Astrocyte of the spinal cord (primary cell): Measurements from ENCODE around the gene ANKRD16.
"Not testable (repeated sequence)": the region's sequence is repeated elsewhere in the genome, so short reads cannot be mapped to it uniquely, and the experiment has no call there.

Source experiments
- DNase-seq: peaks from one replicate; pipeline ENCODE4 v3.0.0; 2011; ENCODE audit warnings: low read depth, low spot score
- H3K4me3 ChIP-seq: 2 replicates; pipeline ENCODE4 v1.5.1; 2011; ENCODE audit warnings: low read depth, mild to moderate bottlenecking, low read length, moderate library complexity
- in situ Hi-C: cut with HindIII; loops from 2 replicates; pipeline ENCODE4 v1.10.0; 2017; ENCODE audit warnings: low sequenced_read_pairs
- TF ChIP-seq, protein P1 (sequence below): IDR thresholded peaks from 2 replicates; pipeline ENCODE4 v1.5.1; 2012; ENCODE audit warnings: low read depth, mild to moderate bottlenecking, low read length, inconsistent platforms

The ANKRD16 gene

DNA sequence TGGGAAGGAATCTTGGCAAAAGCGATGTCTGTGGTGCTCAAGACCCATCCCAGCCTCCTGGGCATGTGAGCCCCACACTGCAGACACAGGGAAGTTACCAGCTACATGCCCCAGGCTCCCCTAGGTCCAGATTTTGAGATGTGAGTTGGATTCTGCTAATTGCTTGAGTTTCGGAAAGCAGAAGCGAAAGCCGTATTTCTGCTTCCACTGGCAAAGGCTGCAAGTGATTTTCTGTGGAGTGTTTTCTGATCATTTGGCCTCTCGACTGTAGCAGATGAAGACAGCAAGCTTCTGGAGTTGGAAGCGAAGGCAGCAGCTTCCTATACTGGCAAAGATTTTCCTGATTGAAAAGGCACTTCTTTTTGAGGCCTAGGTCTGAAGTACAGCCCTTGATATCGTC is 29.6 kb downstream of the ANKRD16 start:
- TF ChIP-seq, protein P1, sequence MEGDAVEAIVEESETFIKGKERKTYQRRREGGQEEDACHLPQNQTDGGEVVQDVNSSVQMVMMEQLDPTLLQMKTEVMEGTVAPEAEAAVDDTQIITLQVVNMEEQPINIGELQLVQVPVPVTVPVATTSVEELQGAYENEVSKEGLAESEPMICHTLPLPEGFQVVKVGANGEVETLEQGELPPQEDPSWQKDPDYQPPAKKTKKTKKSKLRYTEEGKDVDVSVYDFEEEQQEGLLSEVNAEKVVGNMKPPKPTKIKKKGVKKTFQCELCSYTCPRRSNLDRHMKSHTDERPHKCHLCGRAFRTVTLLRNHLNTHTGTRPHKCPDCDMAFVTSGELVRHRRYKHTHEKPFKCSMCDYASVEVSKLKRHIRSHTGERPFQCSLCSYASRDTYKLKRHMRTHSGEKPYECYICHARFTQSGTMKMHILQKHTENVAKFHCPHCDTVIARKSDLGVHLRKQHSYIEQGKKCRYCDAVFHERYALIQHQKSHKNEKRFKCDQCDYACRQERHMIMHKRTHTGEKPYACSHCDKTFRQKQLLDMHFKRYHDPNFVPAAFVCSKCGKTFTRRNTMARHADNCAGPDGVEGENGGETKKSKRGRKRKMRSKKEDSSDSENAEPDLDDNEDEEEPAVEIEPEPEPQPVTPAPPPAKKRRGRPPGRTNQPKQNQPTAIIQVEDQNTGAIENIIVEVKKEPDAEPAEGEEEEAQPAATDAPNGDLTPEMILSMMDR: no peak
- no peak for DNase-seq
- no peak overlapping the region for H3K4me3 ChIP-seq
- in situ Hi-C loops: no loop called here

DNA sequence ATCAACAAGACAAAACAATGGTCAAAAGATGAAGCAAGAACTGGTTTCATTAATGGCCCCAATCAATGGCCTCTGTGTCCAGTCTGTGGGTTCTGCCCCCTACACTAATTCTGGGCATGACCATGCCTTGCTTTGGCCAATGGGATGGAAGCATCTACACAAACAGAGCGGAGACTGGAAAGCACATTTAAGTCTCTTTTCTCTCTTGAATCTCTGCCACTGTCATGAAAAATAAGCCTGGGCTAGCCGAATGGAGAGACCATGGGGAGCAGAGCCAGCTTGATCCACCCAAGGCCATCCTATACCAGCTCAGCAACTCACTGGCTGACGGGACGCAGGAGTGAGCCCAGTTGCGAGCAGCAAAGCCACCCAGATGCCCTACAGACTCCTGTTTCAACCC is 30.9 kb downstream of the ANKRD16 start:
- in situ Hi-C loops: no loop called here
- no peak for DNase-seq
- TF ChIP-seq, protein P1: no peak
- no peak overlapping the region for H3K4me3 ChIP-seq

DNA sequence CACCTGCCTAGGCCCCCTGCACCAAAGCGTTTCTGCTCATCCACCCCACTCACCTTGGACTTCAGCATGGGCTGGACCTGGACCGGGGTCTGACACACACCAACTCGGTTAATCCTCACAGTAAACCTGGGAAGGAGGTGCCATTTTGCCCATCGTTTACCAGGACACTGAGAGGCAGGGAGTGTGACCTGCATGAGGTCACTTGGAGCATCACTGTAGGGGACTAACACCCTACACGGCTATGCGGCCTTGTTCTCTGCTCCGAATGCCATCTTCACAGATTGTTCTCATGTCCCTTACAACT is 33.0 kb downstream of the ANKRD16 start:
- no peak overlapping the region for H3K4me3 ChIP-seq
- in situ Hi-C loops: no loop called here
- TF ChIP-seq, protein P1: no peak
- DNase-seq: no peak

DNA sequence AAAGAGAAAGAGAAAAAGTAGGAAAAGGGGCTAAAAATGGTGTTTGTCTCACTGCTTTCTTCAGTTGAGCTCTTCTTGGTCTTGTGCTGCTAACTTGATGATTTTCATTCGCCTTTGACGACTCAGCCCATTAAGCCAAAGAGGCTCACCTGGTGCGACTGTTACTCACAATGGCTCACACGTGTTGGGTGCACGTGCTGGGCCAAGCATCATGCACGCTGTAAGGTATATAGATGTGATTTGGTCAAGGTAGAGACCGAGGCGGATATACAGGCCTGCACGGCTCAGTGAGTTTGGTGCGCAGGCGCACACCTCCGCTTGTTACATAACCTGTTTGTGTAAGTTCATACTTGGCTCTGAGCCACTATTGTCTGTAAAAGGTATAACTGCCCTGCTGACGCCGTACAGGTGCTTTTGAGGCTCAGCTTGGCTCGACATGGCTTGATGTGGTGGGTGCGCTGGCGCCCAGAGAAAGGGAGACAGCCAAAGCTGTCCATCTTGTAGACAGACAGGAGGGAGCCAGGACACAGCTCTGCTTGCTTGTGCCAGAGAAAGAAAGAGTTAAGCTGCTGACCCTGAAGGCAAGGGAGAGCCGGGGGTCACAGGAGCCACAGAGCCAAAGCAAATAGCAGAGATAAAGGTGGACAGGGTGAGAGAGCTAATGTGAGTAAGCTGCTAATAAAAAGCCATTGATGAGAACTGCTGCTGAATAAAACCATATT is 33.6 kb downstream of the ANKRD16 start:
- DNase-seq: no peak
- no peak overlapping the region for H3K4me3 ChIP-seq
- TF ChIP-seq, protein P1: no peak
- in situ Hi-C loops: no loop called here

DNA sequence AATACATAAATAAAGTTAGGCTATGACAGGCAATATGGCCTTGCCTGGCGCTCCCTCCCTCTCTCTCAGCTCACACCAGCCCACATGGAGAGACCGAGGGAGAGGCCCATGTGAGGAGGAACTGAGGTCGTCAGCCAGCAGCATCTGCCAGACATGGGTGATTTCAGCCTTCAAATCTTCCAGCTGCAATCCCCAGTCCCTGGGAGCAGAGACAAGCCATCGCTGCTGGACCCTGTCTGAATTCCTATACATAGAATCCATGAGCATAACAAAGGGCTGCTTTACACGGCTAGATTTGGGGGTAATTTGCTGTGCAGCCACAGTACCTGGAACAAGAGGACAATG is 35.6 kb downstream of the ANKRD16 start:
- in situ Hi-C loops: no loop called here

DNA sequence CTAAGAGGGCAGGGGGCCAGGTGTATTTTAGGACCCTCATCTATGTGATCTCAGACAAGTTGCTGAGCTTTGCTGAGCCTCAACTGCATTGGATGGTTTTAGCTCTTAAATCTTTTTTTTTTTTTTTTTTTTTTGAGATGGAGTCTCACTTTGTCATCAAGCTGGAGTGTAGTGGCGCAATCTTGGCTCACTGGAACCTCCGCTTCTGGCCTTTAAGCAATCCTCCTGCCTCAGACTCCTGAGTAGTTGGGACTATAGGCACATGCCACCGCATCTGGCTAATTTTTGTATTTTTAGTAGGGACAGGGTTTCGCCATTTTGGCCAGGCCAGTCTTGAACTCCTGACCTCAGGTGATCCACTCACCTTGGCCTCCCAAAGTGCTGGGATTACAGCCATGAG is 43.0 kb downstream of the ANKRD16 start:
- in situ Hi-C loops, H3K4me3 ChIP-seq, DNase-seq: not testable (repeated sequence)

More for the DNA sequence above, 35.6 kb downstream of the ANKRD16 start:
- H3K4me3 ChIP-seq: no peak overlapping the region
- DNase-seq: no peak
- TF ChIP-seq, protein P1: no peak

DNA sequence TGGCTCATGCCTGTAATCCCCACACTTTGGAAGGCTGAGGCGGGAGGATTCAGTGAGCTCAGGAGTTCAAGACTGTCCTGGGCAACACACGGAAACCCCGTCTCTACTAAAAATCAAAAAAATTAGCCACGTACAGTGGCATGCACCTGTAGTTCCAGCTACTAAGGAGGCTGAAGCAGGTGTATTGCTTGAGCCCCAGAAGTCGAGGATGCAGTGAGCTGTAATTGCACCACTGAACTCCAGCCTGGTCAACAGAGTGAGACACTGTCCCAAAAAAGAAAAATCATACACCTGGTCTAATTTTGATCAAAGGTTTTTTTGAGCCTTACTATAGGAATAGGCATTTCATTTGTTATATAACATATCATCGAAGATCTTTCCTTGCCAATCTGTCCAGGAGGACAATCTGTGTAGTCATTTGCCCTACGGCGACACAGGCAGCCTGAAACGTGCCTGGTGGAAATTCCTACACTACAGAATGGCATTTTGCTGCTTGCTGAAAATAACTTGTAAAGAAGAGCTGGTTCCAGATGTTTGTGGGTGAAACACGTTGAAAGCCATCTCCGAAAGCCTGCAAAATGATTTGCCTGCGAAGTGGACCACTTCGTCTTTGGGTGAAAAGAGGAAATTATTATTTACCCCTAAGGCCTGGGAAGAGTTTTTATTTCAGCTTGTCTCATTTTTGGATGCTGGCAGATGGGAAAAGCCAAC is 45.2 kb downstream of the ANKRD16 start:
- TF ChIP-seq, protein P1: no peak
- in situ Hi-C loops: no loop called here
- no peak overlapping the region for H3K4me3 ChIP-seq
- DNase-seq: no peak
